SK-N-SH treated with all-trans-retinoic acid at 6 μM for 48 hours (cell line): ENCODE results near the gene DCAF8L2.

Experiments
- CREB5 ChIP-seq: fragments of 250-450 bp; sonication (Bioruptor Pico); IDR thresholded peaks from 2 replicates; pipeline ENCODE4 v1.5.1; 2020; ENCODE audit warnings: low read depth, mild to moderate bottlenecking, moderate library complexity
- CSDC2 ChIP-seq: fragments of 250-450 bp; sonication (Bioruptor Pico); IDR thresholded peaks from 2 replicates; pipeline ENCODE4 v1.5.0; 2020; ENCODE audit warnings: mild to moderate bottlenecking, moderate library complexity
- ESRRG ChIP-seq: fragments of 250-450 bp; sonication (Bioruptor Pico); IDR thresholded peaks from 2 replicates; pipeline ENCODE4 v1.6.1; 2021; ENCODE audit warnings: mild to moderate bottlenecking
- ISL1 ChIP-seq: fragments of 250-450 bp; sonication (Bioruptor Pico); IDR thresholded peaks from 2 replicates; pipeline ENCODE4 v2.1.2; 2022; ENCODE audit warnings: mild to moderate bottlenecking, moderate library complexity
- PATZ1 ChIP-seq: fragments of 250-450 bp; sonication (Bioruptor Pico); IDR thresholded peaks from 2 replicates; pipeline ENCODE4 v1.8.0; 2020; ENCODE audit warnings: mild to moderate bottlenecking, moderate library complexity, borderline replicate concordance
- PPARA ChIP-seq: fragments of 250-450 bp; sonication (Bioruptor Pico); IDR thresholded peaks from 2 replicates; pipeline ENCODE4 v1.5.0; 2020; ENCODE audit warnings: mild to moderate bottlenecking, borderline replicate concordance
- RARB ChIP-seq: fragments of 250-450 bp; sonication (Bioruptor Pico); IDR thresholded peaks from 2 replicates; pipeline ENCODE4 v1.8.0; 2021; ENCODE audit warnings: mild to moderate bottlenecking, moderate library complexity
- SNAI2 ChIP-seq: fragments of 250-450 bp; sonication (Bioruptor Pico); IDR thresholded peaks from 2 replicates; pipeline ENCODE4 v1.5.0; 2020; ENCODE audit warnings: mild to moderate bottlenecking, moderate library complexity
- TCF4 ChIP-seq: fragments of 250-450 bp; sonication (Bioruptor Pico); IDR thresholded peaks from 2 replicates; pipeline ENCODE4 v1.8.0; 2021; ENCODE audit warnings: mild to moderate bottlenecking, moderate library complexity, borderline replicate concordance
- TSHZ2 ChIP-seq: fragments of 250-450 bp; sonication (Bioruptor Pico); IDR thresholded peaks from 2 replicates; pipeline ENCODE4 v1.5.0; 2020; ENCODE audit warnings: mild to moderate bottlenecking, moderate library complexity
- ZC3H10 ChIP-seq: fragments of 250-450 bp; sonication (Bioruptor Pico); IDR thresholded peaks from 2 replicates; pipeline ENCODE4 v1.5.1; 2021; ENCODE audit warnings: mild to moderate bottlenecking, moderate library complexity
- ZFP3 ChIP-seq: fragments of 250-450 bp; sonication (Bioruptor Pico); IDR thresholded peaks from 2 replicates; pipeline ENCODE4 v1.5.0; 2020; ENCODE audit warnings: mild to moderate bottlenecking, moderate library complexity
- ZNF565 ChIP-seq: fragments of 450-650 bp; formaldehyde crosslinking; conservative IDR thresholded peaks from 2 replicates; pipeline ENCODE4 v1.5.0; 2020; ENCODE audit warnings: low read depth, mild to moderate bottlenecking, moderate library complexity

GRCh38 chrX:27675493-27675892 is 85.3 kb downstream of the DCAF8L2 start:
- TF ChIP-seq CSDC2: no peak
- TF ChIP-seq PPARA (CRISPR knock-in tag): no peak
- TF ChIP-seq ESRRG (CRISPR knock-in tag): no peak
- no peak for TF ChIP-seq RARB (CRISPR knock-in tag)
- no peak for TF ChIP-seq CREB5
- no peak for TF ChIP-seq ZC3H10 (CRISPR knock-in tag)
- TF ChIP-seq SNAI2 (CRISPR knock-in tag): no peak
- TF ChIP-seq ISL1 (CRISPR knock-in tag): no peak
- no peak for TF ChIP-seq ZNF565
- no peak for TF ChIP-seq TCF4 (CRISPR knock-in tag)
- no peak for TF ChIP-seq TSHZ2 (CRISPR knock-in tag)
- TF ChIP-seq PATZ1: no peak
- no peak for TF ChIP-seq ZFP3
